ENCODE measurements around the gene LAMB4. TPM values are rescaled to one million over a fixed set of nuclear protein-coding genes. Genes with fewer than 3 reads are reported as not detected.

LAMB4 gene
- total RNA-seq, 2 donors from 2014 or later, result not detected

- Mint-ChIP-seq H3K9me3 (peaks cover 3 to 4% of the 10 kb centered on the region in 2 donors), H3K27me3 (ENCODE audit: low read depth) (no peaks in the 10 kb centered on the region), H3K27ac (no peak overlapping the region), H3K4me1 (ENCODE audit: low read depth) (no peaks in the 10 kb centered on the region), H3K4me3 (no peak overlapping the region), H3K36me3 (ENCODE audit: insufficient read depth in 2 of 2) (no peaks in the 10 kb centered on the region)
- ATAC-seq (replicated peaks in 1 of 2), result no peak
- DNase-seq, result no peak
Observed at GRCh38 chr7:108078691-108079090, 51.5 kb downstream of the LAMB4 start.

- no peak for DNase-seq
- H3K27ac Mint-ChIP-seq, result no peak overlapping the region
- H3K9me3 Mint-ChIP-seq, result peaks cover 3 to 4% of the 10 kb centered on the region in 2 donors
- no peaks in the 10 kb centered on the region for H3K36me3 Mint-ChIP-seq (ENCODE audit: insufficient read depth in 2 of 2)
- no peak overlapping the region for H3K4me3 Mint-ChIP-seq
- no peak for ATAC-seq (replicated peaks in 1 of 2)
- H3K4me1 Mint-ChIP-seq (ENCODE audit: low read depth), result no peaks in the 10 kb centered on the region
- H3K27me3 Mint-ChIP-seq (ENCODE audit: low read depth), result no peaks in the 10 kb centered on the region
Observed at GRCh38 chr7:108078211-108078673, 51.9 kb downstream of the LAMB4 start.

- H3K9me3 Mint-ChIP-seq, result peaks cover 3 to 4% of the 10 kb centered on the region in 2 donors
- no peak for DNase-seq
- no peak overlapping the region for H3K4me3 Mint-ChIP-seq
- no peak overlapping the region for H3K27ac Mint-ChIP-seq
- ATAC-seq (replicated peaks in 1 of 2), result no peak
- no peaks in the 10 kb centered on the region for H3K27me3 Mint-ChIP-seq (ENCODE audit: low read depth)
- H3K4me1 Mint-ChIP-seq (ENCODE audit: low read depth), result no peaks in the 10 kb centered on the region
- H3K36me3 Mint-ChIP-seq (ENCODE audit: insufficient read depth in 2 of 2), result no peaks in the 10 kb centered on the region
Observed at GRCh38 chr7:108077709-108078108, 52.5 kb downstream of the LAMB4 start.

GRCh38 chr7:108076156-108076555 is 54.0 kb downstream of the LAMB4 start:
- Mint-ChIP-seq H3K4me3 (no peak overlapping the region), H3K27me3 (ENCODE audit: low read depth) (peaks cover 7% of the 10 kb centered on the region), H3K4me1 (ENCODE audit: low read depth) (no peaks in the 10 kb centered on the region), H3K27ac (no peak overlapping the region), H3K36me3 (ENCODE audit: insufficient read depth in 2 of 2) (no peaks in the 10 kb centered on the region), H3K9me3 (no peaks in the 10 kb centered on the region)
- no peak for ATAC-seq (replicated peaks in 1 of 2)
- no peak for DNase-seq

GRCh38 chr7:108073305-108074070 is 56.7 kb downstream of the LAMB4 start:
- peaks cover 18% of the 10 kb centered on the region for H3K27me3 Mint-ChIP-seq (ENCODE audit: low read depth)
- H3K27ac Mint-ChIP-seq, result no peak overlapping the region
- no peaks in the 10 kb centered on the region for H3K36me3 Mint-ChIP-seq (ENCODE audit: insufficient read depth in 2 of 2)
- no peaks in the 10 kb centered on the region for H3K9me3 Mint-ChIP-seq
- DNase-seq, result no peak
- ATAC-seq (replicated peaks in 1 of 2), result no peak
- H3K4me3 Mint-ChIP-seq, result no peak overlapping the region
- H3K4me1 Mint-ChIP-seq (ENCODE audit: low read depth), result no peaks in the 10 kb centered on the region

- no peak for DNase-seq
- H3K27me3 Mint-ChIP-seq (ENCODE audit: low read depth), result peaks cover 19% of the 10 kb centered on the region
- H3K4me1 Mint-ChIP-seq (ENCODE audit: low read depth), result no peaks in the 10 kb centered on the region
- no peak for ATAC-seq (replicated peaks in 1 of 2)
- no peak overlapping the region for H3K27ac Mint-ChIP-seq
- no peak overlapping the region for H3K4me3 Mint-ChIP-seq
- no peaks in the 10 kb centered on the region for H3K9me3 Mint-ChIP-seq
- H3K36me3 Mint-ChIP-seq (ENCODE audit: insufficient read depth in 2 of 2), result no peaks in the 10 kb centered on the region
Observed at GRCh38 chr7:108072739-108073138, 57.4 kb downstream of the LAMB4 start.

GRCh38 chr7:108072116-108072515 is 58.0 kb downstream of the LAMB4 start:
- Mint-ChIP-seq H3K27ac (no peak overlapping the region), H3K4me3 (no peak overlapping the region), H3K36me3 (ENCODE audit: insufficient read depth in 2 of 2) (no peaks in the 10 kb centered on the region), H3K9me3 (no peaks in the 10 kb centered on the region), H3K4me1 (ENCODE audit: low read depth) (no peaks in the 10 kb centered on the region), H3K27me3 (ENCODE audit: low read depth) (peaks cover 19% of the 10 kb centered on the region)
- ATAC-seq (replicated peaks in 1 of 2) (no peak), DNase-seq (no peak)

GRCh38 chr7:108071551-108071950 is 58.6 kb downstream of the LAMB4 start:
- H3K4me1 Mint-ChIP-seq (ENCODE audit: low read depth), result no peaks in the 10 kb centered on the region
- H3K27ac Mint-ChIP-seq, result no peak overlapping the region
- peaks cover 19% of the 10 kb centered on the region for H3K27me3 Mint-ChIP-seq (ENCODE audit: low read depth)
- DNase-seq (no peak), ATAC-seq (replicated peaks in 1 of 2) (no peak)
- no peaks in the 10 kb centered on the region for H3K9me3 Mint-ChIP-seq
- H3K36me3 Mint-ChIP-seq (ENCODE audit: insufficient read depth in 2 of 2), result no peaks in the 10 kb centered on the region
- no peak overlapping the region for H3K4me3 Mint-ChIP-seq

GRCh38 chr7:108069646-108070045 is 60.5 kb downstream of the LAMB4 start:
- Mint-ChIP-seq H3K4me3 (no peak overlapping the region), H3K36me3 (ENCODE audit: insufficient read depth in 2 of 2) (no peaks in the 10 kb centered on the region), H3K9me3 (no peaks in the 10 kb centered on the region), H3K27me3 (ENCODE audit: low read depth) (peaks cover 19% of the 10 kb centered on the region), H3K4me1 (ENCODE audit: low read depth) (no peaks in the 10 kb centered on the region), H3K27ac (no peak overlapping the region)
- ATAC-seq (replicated peaks in 1 of 2) (no peak), DNase-seq (no peak)

- Mint-ChIP-seq H3K36me3 (ENCODE audit: insufficient read depth in 2 of 2) (no peaks in the 10 kb centered on the region), H3K4me1 (ENCODE audit: low read depth) (peaks cover 10% of the 10 kb centered on the region), H3K4me3 (no peak overlapping the region), H3K27me3 (ENCODE audit: low read depth) (peaks cover 24% of the 10 kb centered on the region), H3K9me3 (no peaks in the 10 kb centered on the region), H3K27ac (no peak overlapping the region)
- DNase-seq (no peak), ATAC-seq (replicated peaks in 1 of 2) (no peak)
Observed at GRCh38 chr7:108067844-108068243, 62.3 kb downstream of the LAMB4 start.

GRCh38 chr7:108066486-108066885 is 63.7 kb downstream of the LAMB4 start:
- ATAC-seq (replicated peaks in 1 of 2) (no peak), DNase-seq (no peak)
- Mint-ChIP-seq H3K36me3 (ENCODE audit: insufficient read depth in 2 of 2) (no peaks in the 10 kb centered on the region), H3K27me3 (ENCODE audit: low read depth) (peaks cover 20% of the 10 kb centered on the region), H3K4me1 (ENCODE audit: low read depth) (peaks cover 21% of the 10 kb centered on the region), H3K9me3 (no peaks in the 10 kb centered on the region), H3K27ac (no peak overlapping the region), H3K4me3 (no peak overlapping the region)

- ATAC-seq (replicated peaks in 1 of 2) (peak; percentile 52 to 61), DNase-seq (peak; percentile 10 to 13)
Observed at GRCh38 chr7:108063520-108063933, 66.6 kb downstream of the LAMB4 start.

GRCh38 chr7:108062250-108063014 is 67.7 kb downstream of the LAMB4 start:
- ATAC-seq (replicated peaks in 1 of 2) (peak; percentile 71 to 73), DNase-seq (no peak)
- H3K4me1 Mint-ChIP-seq (ENCODE audit: low read depth), result peaks cover 21% of the 10 kb centered on the region
- peaks cover 5% of the 10 kb centered on the region for H3K27me3 Mint-ChIP-seq (ENCODE audit: low read depth)
- H3K27ac Mint-ChIP-seq, result no peak overlapping the region
- no peaks in the 10 kb centered on the region for H3K36me3 Mint-ChIP-seq (ENCODE audit: insufficient read depth in 2 of 2)
- no peak overlapping the region for H3K4me3 Mint-ChIP-seq
- H3K9me3 Mint-ChIP-seq, result no peaks in the 10 kb centered on the region

More at GRCh38 chr7:108063520-108063933, 66.6 kb downstream of the LAMB4 start:
- Mint-ChIP-seq H3K4me3 (peak overlapping the region; percentile 45 to 48), H3K27me3 (ENCODE audit: low read depth) (peaks cover 7% of the 10 kb centered on the region), H3K36me3 (ENCODE audit: insufficient read depth in 2 of 2) (no peaks in the 10 kb centered on the region), H3K9me3 (no peaks in the 10 kb centered on the region), H3K27ac (no peak overlapping the region), H3K4me1 (ENCODE audit: low read depth) (peaks cover 21% of the 10 kb centered on the region)
